Stomach (tissue), 4 donors: Measurements from ENCODE around the gene TBX5.
"Not testable (repeated sequence)": the region's sequence is repeated elsewhere in the genome, so short reads cannot be mapped to it uniquely, and the experiment has no call there.

Experiments used
- CTCF ChIP-seq, 7 experiments: fragments of 450-650 bp in 4 of 7; fragments of 200-600 bp in 3 of 7; sonication (generic) in 3 of 7; IDR thresholded peaks; one replicate each; pipeline ENCODE4 v1.5.1; 2016 to 2019; ENCODE audit warnings: antibody characterized with exemption in 7 of 7, control low read depth in 2 of 7, mild to moderate bottlenecking in 1 of 7
- EP300 ChIP-seq: sonication (generic); formaldehyde crosslinking; IDR thresholded peaks from one replicate; pipeline ENCODE4 v1.6.1; 2017; ENCODE audit warnings: antibody characterized with exemption
- POLR2A ChIP-seq, 4 donors: fragments of 450-650 bp; IDR thresholded peaks; one replicate each; pipeline ENCODE4 v1.6.1; 2016; ENCODE audit warnings: antibody characterized with exemption in 4 of 4, control low read depth in 2 of 4, mild to moderate bottlenecking in 1 of 4, moderate library complexity in 1 of 4
- POLR2AphosphoS5 ChIP-seq, 3 donors: sonication (generic); formaldehyde crosslinking; IDR thresholded peaks; one replicate each; pipeline ENCODE4 v1.6.1; 2016; ENCODE audit warnings: antibody characterized with exemption in 3 of 3

DNA sequence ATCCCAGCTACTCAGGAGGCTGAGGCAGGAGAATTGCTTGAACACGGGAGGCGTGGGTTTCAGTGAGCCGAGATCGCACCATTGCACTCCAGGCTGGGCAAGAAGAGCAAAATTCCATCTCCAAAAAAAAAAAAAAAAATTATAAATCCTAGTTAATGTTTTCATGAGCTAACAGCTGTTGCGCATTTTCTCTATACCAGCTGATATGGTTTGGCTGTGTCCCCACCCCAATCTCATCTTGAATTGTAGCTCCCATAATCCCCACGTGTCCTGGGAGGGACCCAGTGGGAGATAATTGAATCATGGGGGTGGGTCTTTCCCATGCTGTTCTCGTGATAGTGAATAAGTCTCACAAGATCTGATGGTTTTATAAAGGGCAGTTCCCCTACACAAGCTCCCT lies 56.7 kb downstream of the TBX5 start:
- TF ChIP-seq CTCF (IDR thresholded peaks at IDR 0.05); POLR2A (IDR thresholded peaks at IDR 0.05); POLR2AphosphoS5 (IDR thresholded peaks at IDR 0.05); EP300: not testable (repeated sequence)
